Measurements from ENCODE around the gene PIGX.

DNA sequence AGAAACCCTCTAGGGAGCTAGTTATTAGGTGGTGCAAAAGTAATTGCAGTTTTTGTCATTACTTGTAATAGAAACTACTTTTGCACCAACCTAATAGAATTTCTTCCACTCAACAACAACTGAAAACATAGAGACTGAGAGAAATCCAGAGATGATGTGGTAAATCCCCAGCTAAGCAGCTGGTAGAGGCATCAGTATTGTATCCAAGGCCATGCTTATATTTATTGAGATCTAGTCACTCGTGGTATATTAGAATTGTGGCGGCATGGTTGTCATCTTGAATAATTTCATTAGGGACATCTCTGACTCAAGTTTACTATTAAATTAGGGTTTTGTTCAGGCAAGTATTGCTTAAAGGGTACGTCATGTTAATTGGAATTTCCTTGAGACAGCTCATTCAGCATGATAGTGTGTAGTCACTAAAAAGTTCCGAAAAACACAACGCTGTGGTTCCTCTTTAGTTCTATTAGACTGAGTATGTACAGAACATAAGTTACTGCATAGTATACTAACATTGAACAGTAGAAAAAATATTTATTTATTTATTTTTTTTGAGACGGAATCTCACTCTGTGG, 62.8 kb downstream of the PIGX start:
- TF ChIP-seq, protein P1, sequence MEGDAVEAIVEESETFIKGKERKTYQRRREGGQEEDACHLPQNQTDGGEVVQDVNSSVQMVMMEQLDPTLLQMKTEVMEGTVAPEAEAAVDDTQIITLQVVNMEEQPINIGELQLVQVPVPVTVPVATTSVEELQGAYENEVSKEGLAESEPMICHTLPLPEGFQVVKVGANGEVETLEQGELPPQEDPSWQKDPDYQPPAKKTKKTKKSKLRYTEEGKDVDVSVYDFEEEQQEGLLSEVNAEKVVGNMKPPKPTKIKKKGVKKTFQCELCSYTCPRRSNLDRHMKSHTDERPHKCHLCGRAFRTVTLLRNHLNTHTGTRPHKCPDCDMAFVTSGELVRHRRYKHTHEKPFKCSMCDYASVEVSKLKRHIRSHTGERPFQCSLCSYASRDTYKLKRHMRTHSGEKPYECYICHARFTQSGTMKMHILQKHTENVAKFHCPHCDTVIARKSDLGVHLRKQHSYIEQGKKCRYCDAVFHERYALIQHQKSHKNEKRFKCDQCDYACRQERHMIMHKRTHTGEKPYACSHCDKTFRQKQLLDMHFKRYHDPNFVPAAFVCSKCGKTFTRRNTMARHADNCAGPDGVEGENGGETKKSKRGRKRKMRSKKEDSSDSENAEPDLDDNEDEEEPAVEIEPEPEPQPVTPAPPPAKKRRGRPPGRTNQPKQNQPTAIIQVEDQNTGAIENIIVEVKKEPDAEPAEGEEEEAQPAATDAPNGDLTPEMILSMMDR (IDR thresholded peaks at IDR 0.05), result no peak
- TF ChIP-seq POLR2A (IDR thresholded peaks at IDR 0.05) (no peak), POLR2AphosphoS5 (IDR thresholded peaks at IDR 0.05) (no peak), EP300 (IDR thresholded peaks at IDR 0.05) (no peak)

All from upper lobe of left lung (tissue), 4 donors.